Measurements from ENCODE around the gene FCGBP.

GRCh38 chr19:39927524-39928356 lies 6.7 kb downstream of the FCGBP start:
- no peak for TF ChIP-seq CTCF (IDR thresholded peaks at IDR 0.05)
- TF ChIP-seq POLR2A (IDR thresholded peaks at IDR 0.05): no peak
